Activated naive CD8-positive, alpha-beta T cell treated with anti-CD3 and anti-CD28 coated beads, Interleukin-2, amount 10 ng/mL, durations not matched to agents 7 days and 5 days (primary cell): ENCODE data around the gene PLEKHD1. TPM values are rescaled to one million over a fixed set of nuclear protein-coding genes. Genes with fewer than 3 reads are reported as not detected.

Source experiments
- ATAC-seq: fragments of 150-1000 bp; cut with Tn5 transposase; one replicate; pipeline ENCODE4 v1.10.0; 2021; ENCODE audit warnings: low read depth, moderate library complexity
- POLR2A ChIA-PET: fragments of 350-600 bp; sonication (Branson Sonifier 250); formaldehyde crosslinking; loops from one replicate; lab custom pipeline; 2021; ENCODE audit warnings: antibody characterized with exemption; lab: Charles Lee
- DNase-seq: peaks from one replicate; pipeline ENCODE4 v3.0.0; 2021
- H3K27ac Mint-ChIP-seq: one replicate; pipeline ENCODE4 v1.8.0; 2022; ENCODE audit warnings: mild to moderate bottlenecking, mixed read lengths
- H3K27me3 Mint-ChIP-seq: one replicate; pipeline ENCODE4 v1.8.0; 2022; ENCODE audit warnings: mild to moderate bottlenecking, moderate library complexity, mixed read lengths
- H3K36me3 Mint-ChIP-seq: one replicate; pipeline ENCODE4 v1.8.0; 2021; ENCODE audit warnings: mild to moderate bottlenecking, mixed read lengths
- H3K4me1 Mint-ChIP-seq: one replicate; pipeline ENCODE4 v1.8.0; 2021; ENCODE audit warnings: mixed read lengths
- H3K4me3 Mint-ChIP-seq: one replicate; pipeline ENCODE4 v1.8.0; 2022; ENCODE audit warnings: mild to moderate bottlenecking, moderate library complexity, mixed read lengths
- H3K9me3 Mint-ChIP-seq: one replicate; pipeline ENCODE4 v1.8.0; 2021; ENCODE audit warnings: mixed read lengths
- total RNA-seq, 2 experiments: library from RNA; stranded (reverse); gene quantifications; one replicate each; pipeline ENCODE4 v1.2.3, GENCODE V29; 2021

Gene PLEKHD1
- total RNA-seq, 2 experiments from 2014 or later = 0.08 to 0.11 TPM

DNA sequence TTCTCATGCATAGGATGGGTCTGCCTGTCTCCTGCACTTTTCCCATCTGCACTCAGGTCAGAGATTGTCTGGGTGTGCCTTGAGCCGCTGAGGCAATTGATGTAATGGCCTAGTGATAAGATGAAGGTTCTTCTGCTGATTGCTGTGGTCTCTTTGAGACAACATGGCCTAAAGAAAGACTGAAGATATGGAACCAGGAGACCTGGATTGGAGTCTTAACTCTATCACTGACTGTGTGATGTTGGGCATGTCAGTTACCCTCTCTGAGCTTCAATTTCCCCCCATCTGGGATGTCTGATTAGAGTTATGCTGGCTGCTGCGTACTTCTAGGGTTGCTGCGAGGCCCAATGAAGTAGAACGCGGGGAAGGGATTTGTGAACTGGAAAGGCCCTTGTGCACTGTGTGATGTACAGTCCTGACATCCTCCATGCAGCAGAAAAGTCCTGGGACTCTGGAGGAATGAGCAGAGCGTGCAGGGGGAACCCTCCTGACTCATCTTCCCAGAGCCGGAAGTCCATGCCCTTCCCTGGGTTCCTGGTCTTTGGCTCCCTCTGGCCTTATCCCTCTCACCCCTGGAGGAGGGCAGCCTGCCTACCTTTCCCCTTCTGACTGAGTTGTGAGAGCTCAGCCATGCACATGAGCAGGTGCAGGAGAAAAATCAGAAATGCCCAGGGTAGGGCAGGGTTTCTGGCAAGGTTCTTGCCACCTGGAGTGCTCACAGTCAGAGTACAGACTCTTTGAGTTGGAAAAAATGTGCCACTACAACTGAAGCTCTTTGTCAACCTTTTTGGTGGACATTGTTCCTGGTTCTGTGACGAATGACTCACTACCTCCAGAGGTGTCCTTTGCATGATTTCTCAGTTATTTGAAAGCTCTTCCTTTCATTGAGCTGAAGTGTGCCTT lies 21.1 kb downstream of the PLEKHD1 start:
- H3K9me3 Mint-ChIP-seq = no peaks in the 10 kb centered on the region
- peaks cover 26% of the 10 kb centered on the region for H3K27me3 Mint-ChIP-seq
- no peaks in the 10 kb centered on the region for H3K4me1 Mint-ChIP-seq
- no peaks in the 10 kb centered on the region for H3K36me3 Mint-ChIP-seq
- no peak for ATAC-seq
- no peak overlapping the region for H3K4me3 Mint-ChIP-seq
- POLR2A ChIA-PET = no interaction called here
- no peak for DNase-seq
- no peak overlapping the region for H3K27ac Mint-ChIP-seq

DNA sequence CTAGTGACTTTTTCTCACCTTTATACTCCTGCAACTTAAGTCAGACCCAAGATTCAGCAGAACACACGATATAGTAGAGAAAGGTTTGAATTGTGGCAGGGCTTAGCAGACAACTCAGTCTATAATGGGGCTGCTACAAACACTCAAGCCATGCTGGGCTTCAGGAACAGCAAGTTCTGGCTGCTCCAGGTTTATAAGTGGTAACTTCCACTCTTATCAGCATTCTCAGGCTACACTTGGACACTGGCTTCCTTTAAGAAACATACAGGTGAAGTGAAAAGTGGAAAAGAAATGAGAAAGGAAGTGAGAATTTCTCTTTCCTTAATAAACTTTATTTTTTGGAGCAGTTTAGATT lies 21.7 kb downstream of the PLEKHD1 start:
- POLR2A ChIA-PET = no interaction called here
- Mint-ChIP-seq H3K27me3 (peaks cover 32% of the 10 kb centered on the region), H3K4me1 (no peaks in the 10 kb centered on the region), H3K27ac (no peak overlapping the region), H3K4me3 (no peak overlapping the region), H3K36me3 (no peaks in the 10 kb centered on the region), H3K9me3 (no peaks in the 10 kb centered on the region)
- DNase-seq (no peak), ATAC-seq (no peak)

DNA sequence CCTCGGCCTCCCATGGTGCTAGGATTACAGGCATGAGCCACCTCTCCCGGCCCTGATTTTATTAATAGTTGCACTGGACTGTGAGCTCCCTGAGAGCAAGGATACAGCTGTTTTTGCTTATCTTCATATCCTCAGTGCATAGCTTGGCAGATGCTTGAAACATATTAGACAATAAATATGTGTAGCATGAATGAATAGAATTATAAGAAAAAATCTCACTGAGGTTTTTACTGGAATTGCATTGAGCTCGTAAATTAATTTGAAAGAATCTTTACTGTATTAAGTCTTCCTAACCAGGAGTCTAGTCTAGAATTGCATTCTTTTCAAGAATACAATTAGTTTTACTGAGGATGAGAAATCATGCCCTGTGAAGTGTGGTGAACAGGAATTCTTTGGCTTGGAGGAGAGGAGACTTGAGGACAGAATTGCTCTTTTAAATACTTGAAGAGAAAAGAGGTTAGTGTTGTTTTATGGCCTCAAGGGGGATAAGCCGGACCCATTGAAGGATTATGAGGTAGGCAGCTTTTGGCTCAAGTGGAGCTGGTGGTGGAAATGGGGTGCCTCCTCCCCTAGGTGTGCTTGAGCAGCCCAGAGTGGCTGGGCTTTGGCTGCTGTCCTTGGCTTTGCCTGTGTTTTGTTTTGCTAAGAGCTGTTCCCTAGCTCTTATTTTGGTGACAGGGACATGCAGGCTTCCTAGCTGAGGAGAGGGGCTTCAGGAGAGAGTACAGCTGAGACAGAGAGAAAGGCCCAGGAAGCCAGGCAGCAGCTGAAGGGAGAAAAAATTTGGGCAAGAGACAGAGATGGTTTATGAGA lies 34.0 kb downstream of the PLEKHD1 start:
- POLR2A ChIA-PET = no interaction called here
- no peaks in the 10 kb centered on the region for H3K36me3 Mint-ChIP-seq

DNA sequence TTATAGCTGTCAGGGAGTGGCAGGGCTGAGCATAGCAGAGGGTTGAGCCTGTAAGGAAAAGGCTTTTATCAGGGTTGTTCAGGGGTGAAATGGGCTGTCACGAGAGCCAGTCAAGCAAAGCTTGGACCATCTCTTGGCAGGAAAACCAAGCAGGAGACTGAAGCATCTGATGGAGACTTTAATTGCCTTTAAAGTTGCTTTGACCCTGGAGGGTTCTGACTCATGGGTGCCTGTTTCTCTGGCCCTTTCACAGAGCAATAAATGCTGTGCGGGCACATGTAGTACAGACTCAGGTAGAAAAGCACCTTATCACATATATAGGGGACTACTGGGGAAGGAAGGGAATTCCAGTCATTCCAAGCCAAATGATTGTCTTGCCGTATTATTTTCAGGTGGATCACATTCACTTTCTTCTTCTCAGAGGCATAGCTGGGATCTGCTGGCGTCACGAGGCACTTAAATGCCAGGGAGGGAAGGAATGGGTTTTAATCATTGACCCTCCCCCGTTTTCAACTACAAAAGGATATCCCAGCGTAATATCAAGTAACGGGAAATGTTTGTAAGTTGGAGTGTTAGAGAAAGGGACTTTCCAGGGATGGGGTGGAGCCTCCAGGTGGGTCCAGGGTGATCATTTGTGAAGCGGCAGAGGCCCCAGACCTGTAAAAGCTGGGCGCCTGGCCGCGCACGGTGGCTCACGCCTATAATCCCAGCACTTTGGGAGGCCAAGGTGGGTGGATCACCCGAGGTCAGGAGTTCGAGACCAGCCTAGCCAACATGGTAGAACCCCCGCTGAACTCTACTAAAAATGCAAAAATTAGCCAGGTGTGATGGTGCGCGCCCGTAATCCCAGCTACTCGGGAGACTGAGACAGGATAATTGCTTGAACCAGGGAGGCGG lies 34.9 kb downstream of the PLEKHD1 start:
- no peak for DNase-seq
- H3K27ac Mint-ChIP-seq = no peak overlapping the region
- H3K4me1 Mint-ChIP-seq = no peaks in the 10 kb centered on the region
- H3K27me3 Mint-ChIP-seq = peaks cover 27% of the 10 kb centered on the region
- H3K36me3 Mint-ChIP-seq = no peaks in the 10 kb centered on the region
- POLR2A ChIA-PET = no interaction called here
- ATAC-seq = no peak
- peaks cover 4% of the 10 kb centered on the region for H3K9me3 Mint-ChIP-seq
- H3K4me3 Mint-ChIP-seq = no peak overlapping the region

More for the DNA sequence above, 34.0 kb downstream of the PLEKHD1 start:
- H3K9me3 Mint-ChIP-seq = peaks cover 4% of the 10 kb centered on the region
- no peak overlapping the region for H3K4me3 Mint-ChIP-seq
- DNase-seq = no peak
- H3K27ac Mint-ChIP-seq = no peak overlapping the region
- no peaks in the 10 kb centered on the region for H3K4me1 Mint-ChIP-seq
- no peak for ATAC-seq
- peaks cover 27% of the 10 kb centered on the region for H3K27me3 Mint-ChIP-seq

DNA sequence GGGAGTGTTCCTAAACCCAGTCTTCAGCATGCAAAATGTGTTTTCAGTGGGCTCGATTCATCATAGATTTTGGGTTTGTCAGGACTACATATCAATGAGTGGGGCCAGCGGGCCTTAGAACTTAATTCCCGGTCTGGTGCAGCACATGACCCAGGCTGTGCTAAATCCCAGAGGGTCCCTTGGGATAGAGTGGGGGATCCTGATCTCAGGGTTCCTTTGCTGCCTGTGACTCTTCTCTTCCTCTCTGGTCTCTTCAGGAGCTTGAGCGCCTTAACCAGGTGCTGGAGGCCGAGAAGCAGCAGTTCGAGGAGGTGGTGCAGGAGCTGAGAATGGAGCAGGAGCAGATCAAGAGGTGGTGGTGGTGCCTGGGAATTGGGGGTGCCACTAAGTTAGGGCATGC lies 37.5 kb downstream of the PLEKHD1 start:
- POLR2A ChIA-PET = no interaction called here
- Mint-ChIP-seq H3K9me3 (no peaks in the 10 kb centered on the region), H3K27ac (no peak overlapping the region), H3K27me3 (peaks cover 25% of the 10 kb centered on the region), H3K4me1 (no peaks in the 10 kb centered on the region), H3K4me3 (no peak overlapping the region), H3K36me3 (no peaks in the 10 kb centered on the region)
- ATAC-seq (no peak), DNase-seq (no peak)

DNA sequence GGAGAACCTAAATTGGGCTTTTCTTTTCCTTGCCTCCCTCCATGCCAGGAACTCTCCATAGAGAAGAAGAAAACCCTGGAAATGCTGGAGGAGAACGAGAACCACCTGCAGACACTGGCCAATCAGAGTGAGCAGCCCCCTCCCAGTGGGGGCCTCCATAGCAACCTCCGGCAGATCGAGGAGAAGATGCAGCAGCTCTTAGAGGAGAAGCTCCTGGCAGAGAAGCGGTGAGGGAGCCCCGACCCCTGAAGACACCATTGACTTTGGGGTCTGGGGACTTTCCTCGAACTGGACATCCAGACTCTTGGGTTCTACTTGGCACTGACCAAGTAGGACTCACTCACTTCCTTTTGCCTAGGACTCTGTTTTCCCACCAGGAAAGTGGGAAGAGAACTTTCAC lies 41.4 kb downstream of the PLEKHD1 start:
- H3K27ac Mint-ChIP-seq = no peak overlapping the region
- no peaks in the 10 kb centered on the region for H3K4me1 Mint-ChIP-seq
- DNase-seq = no peak
- H3K4me3 Mint-ChIP-seq = no peak overlapping the region
- H3K9me3 Mint-ChIP-seq = no peaks in the 10 kb centered on the region
- POLR2A ChIA-PET = no interaction called here
- ATAC-seq = no peak
- H3K36me3 Mint-ChIP-seq = no peaks in the 10 kb centered on the region
- peaks cover 13% of the 10 kb centered on the region for H3K27me3 Mint-ChIP-seq

DNA sequence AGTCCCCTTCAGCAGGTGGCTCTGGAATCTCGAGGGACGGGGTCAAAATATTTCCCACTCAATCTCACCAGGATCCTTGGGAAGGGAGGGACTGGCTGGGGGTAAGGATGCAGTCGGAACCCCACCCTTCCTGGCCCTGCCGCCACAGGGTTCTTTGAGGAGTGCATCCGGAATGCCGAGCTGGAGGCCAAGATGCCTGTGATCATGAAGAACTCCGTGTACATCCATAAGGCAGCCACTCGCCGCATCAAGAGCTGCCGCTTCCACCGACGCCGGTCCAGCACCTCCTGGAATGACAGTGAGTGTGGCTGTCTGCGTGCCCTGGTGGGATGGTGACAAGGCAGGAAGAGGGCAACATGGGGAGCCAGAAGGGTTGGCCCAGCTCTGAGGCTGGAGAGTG lies 43.1 kb downstream of the PLEKHD1 start:
- ATAC-seq = no peak
- Mint-ChIP-seq H3K9me3 (no peaks in the 10 kb centered on the region), H3K27ac (no peak overlapping the region), H3K27me3 (peaks cover 23% of the 10 kb centered on the region), H3K4me1 (no peaks in the 10 kb centered on the region), H3K4me3 (no peak overlapping the region), H3K36me3 (no peaks in the 10 kb centered on the region)
- DNase-seq = no peak
- POLR2A ChIA-PET = no interaction called here

DNA sequence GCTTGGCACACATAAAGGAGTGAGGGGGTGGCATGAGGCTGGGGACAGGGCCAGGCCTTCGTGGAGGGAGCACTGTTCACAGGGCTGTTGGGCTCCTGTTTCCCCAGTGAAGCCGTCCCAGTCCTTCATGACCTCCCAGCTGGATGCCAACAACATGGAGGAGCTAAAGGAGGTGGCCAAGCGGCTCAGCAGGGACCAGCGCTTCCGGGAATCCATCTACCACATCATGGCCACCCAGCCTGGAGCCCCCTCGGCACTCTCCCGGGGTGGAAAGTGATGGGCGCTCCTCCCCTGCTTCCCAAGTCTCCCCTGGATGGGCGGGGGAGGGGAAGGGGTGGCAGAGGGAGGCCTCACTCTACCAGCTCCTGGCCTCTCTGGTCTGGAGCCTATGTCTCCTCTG lies 43.6 kb downstream of the PLEKHD1 start:
- Mint-ChIP-seq H3K27ac (no peak overlapping the region), H3K36me3 (no peaks in the 10 kb centered on the region), H3K27me3 (peaks cover 28% of the 10 kb centered on the region), H3K9me3 (no peaks in the 10 kb centered on the region), H3K4me3 (no peak overlapping the region), H3K4me1 (no peaks in the 10 kb centered on the region)
- no peak for DNase-seq
- ATAC-seq = no peak
- POLR2A ChIA-PET = no interaction called here

DNA sequence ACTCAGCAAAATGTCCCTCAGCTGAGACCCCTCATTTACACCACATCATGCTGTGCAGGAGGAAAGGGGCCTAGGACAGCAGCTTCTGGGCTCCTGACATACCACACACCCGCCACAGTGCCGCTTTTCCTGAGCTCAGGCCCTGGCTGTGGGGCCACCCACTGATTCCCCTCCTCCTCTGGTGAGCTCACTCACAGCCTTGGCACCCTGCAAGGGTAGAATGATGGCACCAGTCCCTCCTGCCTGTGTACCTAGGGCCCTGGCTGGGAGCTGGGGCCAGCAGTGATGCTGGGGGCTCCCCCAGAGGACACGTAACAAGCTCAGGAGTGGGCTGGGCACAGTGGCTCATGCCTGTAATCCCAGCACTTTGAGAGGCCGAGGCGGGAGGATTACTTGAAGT lies 44.4 kb downstream of the PLEKHD1 start:
- peaks cover 32% of the 10 kb centered on the region for H3K27me3 Mint-ChIP-seq
- no peaks in the 10 kb centered on the region for H3K9me3 Mint-ChIP-seq
- no peaks in the 10 kb centered on the region for H3K36me3 Mint-ChIP-seq
- DNase-seq = no peak
- no peak for ATAC-seq
- POLR2A ChIA-PET = no interaction called here
- no peaks in the 10 kb centered on the region for H3K4me1 Mint-ChIP-seq
- no peak overlapping the region for H3K27ac Mint-ChIP-seq
- no peak overlapping the region for H3K4me3 Mint-ChIP-seq

DNA sequence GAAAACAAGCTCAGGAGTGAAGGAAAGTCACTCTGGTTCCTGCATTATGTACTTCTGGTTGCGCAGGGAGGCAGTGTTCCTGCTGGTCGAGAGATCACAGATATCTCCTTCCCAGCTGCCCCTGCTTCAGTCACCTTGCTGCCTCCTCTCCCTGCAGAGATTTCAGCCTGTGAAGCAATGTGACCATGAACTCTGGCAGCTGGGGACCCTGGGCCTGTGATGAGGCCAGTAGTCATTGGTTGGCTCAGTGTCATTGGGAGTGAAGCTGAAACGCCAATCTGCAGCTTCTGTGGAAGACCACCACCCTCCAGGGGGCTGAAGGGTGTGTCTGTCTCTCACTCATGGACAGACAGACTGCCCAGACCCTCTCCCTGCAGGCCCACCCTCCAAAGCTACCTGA lies 45.0 kb downstream of the PLEKHD1 start:
- no peak overlapping the region for H3K4me3 Mint-ChIP-seq
- no peaks in the 10 kb centered on the region for H3K36me3 Mint-ChIP-seq
- H3K27ac Mint-ChIP-seq = no peak overlapping the region
- ATAC-seq (no peak), DNase-seq (no peak)
- H3K9me3 Mint-ChIP-seq = no peaks in the 10 kb centered on the region
- peaks cover 32% of the 10 kb centered on the region for H3K27me3 Mint-ChIP-seq
- POLR2A ChIA-PET = no interaction called here
- no peaks in the 10 kb centered on the region for H3K4me1 Mint-ChIP-seq

DNA sequence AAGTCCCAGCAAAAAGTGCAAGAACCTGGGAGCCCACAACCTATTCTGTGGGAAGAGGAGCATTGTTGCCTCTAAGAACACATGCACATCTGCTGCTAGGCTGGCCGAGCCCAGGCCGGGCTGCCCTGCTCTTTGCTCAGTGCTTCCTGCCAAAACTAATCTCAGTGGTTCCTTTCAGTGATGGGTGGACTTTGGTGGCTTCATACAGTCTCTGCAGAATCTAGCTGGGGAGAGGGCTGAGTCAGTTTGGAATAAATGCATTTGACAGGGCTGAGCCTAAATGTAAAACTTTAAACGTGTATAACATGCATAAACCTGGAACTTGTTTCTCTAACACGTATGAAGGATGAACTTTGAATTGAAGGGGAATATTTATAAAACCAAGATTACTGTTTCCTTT lies 45.6 kb downstream of the PLEKHD1 start:
- Mint-ChIP-seq H3K36me3 (no peaks in the 10 kb centered on the region), H3K9me3 (no peaks in the 10 kb centered on the region), H3K27ac (no peak overlapping the region), H3K4me1 (no peaks in the 10 kb centered on the region), H3K4me3 (no peak overlapping the region), H3K27me3 (peaks cover 36% of the 10 kb centered on the region)
- POLR2A ChIA-PET = interaction anchor here (0.5 kb wide), 1 partner anchor 317 kb away, joined by 5 read pairs; no protein-coding TSS in a partner anchor
- ATAC-seq (no peak), DNase-seq (no peak)

DNA sequence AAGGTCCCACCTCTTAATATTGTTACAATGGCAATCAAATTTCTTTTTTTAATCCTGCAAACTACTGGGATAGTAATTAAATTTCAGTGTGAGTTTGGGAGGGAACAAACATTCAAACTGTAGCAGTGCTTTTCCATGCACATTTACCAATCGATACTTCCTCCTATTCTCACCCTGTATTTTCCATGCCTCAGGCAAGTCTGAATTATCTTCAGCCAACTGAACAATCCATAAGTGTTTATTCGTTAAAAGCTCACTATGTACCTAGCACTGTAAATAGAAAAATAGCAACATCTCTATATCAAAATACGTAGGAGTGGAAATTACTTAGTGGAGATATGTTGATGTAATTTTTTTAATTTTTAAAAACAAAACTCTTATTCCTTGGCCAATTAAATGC lies 46.6 kb downstream of the PLEKHD1 start:
- DNase-seq (no peak), ATAC-seq (no peak)
- POLR2A ChIA-PET = no interaction called here
- Mint-ChIP-seq H3K36me3 (no peaks in the 10 kb centered on the region), H3K4me1 (no peaks in the 10 kb centered on the region), H3K4me3 (no peak overlapping the region), H3K27ac (no peak overlapping the region), H3K27me3 (peaks cover 36% of the 10 kb centered on the region), H3K9me3 (no peaks in the 10 kb centered on the region)
